Tibial artery (tissue), 4 donors: ENCODE measurements around the gene RARRES1.

Experiments
- DNase-seq, 2 donors: peaks; one replicate each; pipeline ENCODE4 v3.0.0-alpha.2; 2019
- H3K27ac ChIP-seq, 2 donors: fragments of 200-600 bp; sonication (generic) in 1 of 2; 1 replicate in 1 of 2; 2 replicates in 1 of 2; pipeline ENCODE4 v1.5.1; 2018 to 2019; ENCODE audit warnings: mild to moderate bottlenecking in 1 of 2
- H3K27me3 ChIP-seq, 2 donors: fragments of 200-600 bp; sonication (generic) in 1 of 2; one replicate each; pipeline versions ENCODE4 v1.5.1 to v1.6.0; 2016 to 2019
- H3K36me3 ChIP-seq, 3 donors: fragments of 200-600 bp; sonication (generic) in 2 of 3; one replicate each; pipeline ENCODE4 v1.5.1; 2016 to 2019; ENCODE audit warnings: mild to moderate bottlenecking in 2 of 3
- H3K4me1 ChIP-seq, 4 donors: fragments of 200-600 bp; sonication (generic) in 2 of 4; 1 replicate in 3 of 4; 2 replicates in 1 of 4; pipeline ENCODE4 v1.5.1; 2016 to 2019
- H3K4me3 ChIP-seq, 2 donors: fragments of 200-600 bp; sonication (generic) in 1 of 2; 1 replicate in 1 of 2; 2 replicates in 1 of 2; pipeline ENCODE4 v1.5.1; 2018 to 2019; ENCODE audit warnings: mild to moderate bottlenecking in 2 of 2
- H3K9me3 ChIP-seq, 3 donors: fragments of 200-600 bp; sonication (generic) in 1 of 3; one replicate each; pipeline ENCODE4 v1.5.1; 2016 to 2019
- CTCF ChIP-seq, 2 experiments: fragments of 200-600 bp in 1 of 2; fragments of 450-650 bp in 1 of 2; IDR thresholded peaks; one replicate each; pipeline ENCODE4 v1.5.1; 2017 to 2019; ENCODE audit warnings: antibody characterized with exemption in 2 of 2, mild to moderate bottlenecking in 1 of 2, moderate library complexity in 1 of 2
- intact Hi-C: fragments of 100-400 bp; cut with DNase I; formaldehyde crosslinking; loops from one replicate; pipeline ENCODE4 v1.15.0; 2023; ENCODE audit warnings: low total_unique reads

RARRES1 gene

GRCh38 chr3:158737976-158738615, 5.8 kb upstream of the RARRES1 start:
- no peaks in the 10 kb centered on the region for H3K27me3 ChIP-seq
- peaks cover 0 to 20% (median 13%) of the 10 kb centered on the region in 3 donors for H3K36me3 ChIP-seq
- peaks cover 0 to 14% (median 0%) of the 10 kb centered on the region in 4 donors for H3K4me1 ChIP-seq
- intact Hi-C loops, result loop anchor here (10.0 kb wide), 1 partner anchor 163 kb away; the partner anchor contains the start of gene MLF1
- H3K27ac ChIP-seq, result no peak overlapping the region
- DNase-seq, result no peak
- peaks cover 0 to 7% (median 0%) of the 10 kb centered on the region in 3 donors for H3K9me3 ChIP-seq
- TF ChIP-seq CTCF (IDR thresholded peaks at IDR 0.05), result no peak
- no peak overlapping the region for H3K4me3 ChIP-seq

GRCh38 chr3:158737410-158737809, 5.2 kb upstream of the RARRES1 start:
- Histone ChIP-seq H3K27me3 (no peaks in the 10 kb centered on the region), H3K4me1 (peaks cover 0 to 18% (median 3%) of the 10 kb centered on the region in 4 donors), H3K27ac (no peak overlapping the region), H3K9me3 (peaks cover 0 to 7% (median 0%) of the 10 kb centered on the region in 3 donors), H3K4me3 (no peak overlapping the region), H3K36me3 (peaks cover 0 to 16% (median 10%) of the 10 kb centered on the region in 3 donors)
- DNase-seq, result no peak
- intact Hi-C loops, result loop anchor here (10.0 kb wide), 1 partner anchor 163 kb away; the partner anchor contains the start of gene MLF1
- no peak for TF ChIP-seq CTCF (IDR thresholded peaks at IDR 0.05)

GRCh38 chr3:158735296-158736033, 3.2 kb upstream of the RARRES1 start:
- no peak for TF ChIP-seq CTCF (IDR thresholded peaks at IDR 0.05)
- no peak for DNase-seq
- intact Hi-C loops, result loop anchor here (10.0 kb wide), 1 partner anchor 161 kb away; the partner anchor contains the start of gene MLF1
- Histone ChIP-seq H3K4me1 (peaks cover 0 to 32% (median 11%) of the 10 kb centered on the region in 4 donors), H3K4me3 (no peak overlapping the region), H3K27ac (no peak overlapping the region), H3K9me3 (peaks cover 0 to 7% (median 0%) of the 10 kb centered on the region in 3 donors), H3K36me3 (no peaks in the 10 kb centered on the region), H3K27me3 (no peaks in the 10 kb centered on the region)

GRCh38 chr3:158733656-158734055, 1.4 kb upstream of the RARRES1 start:
- H3K36me3 ChIP-seq, result no peaks in the 10 kb centered on the region
- DNase-seq, result no peak
- no peak overlapping the region for H3K27ac ChIP-seq
- peaks cover 0 to 7% (median 0%) of the 10 kb centered on the region in 3 donors for H3K9me3 ChIP-seq
- intact Hi-C loops, result loop anchor here (10.0 kb wide), 1 partner anchor 159 kb away; the partner anchor contains the start of gene MLF1
- TF ChIP-seq CTCF (IDR thresholded peaks at IDR 0.05), result no peak
- no peak overlapping the region for H3K4me3 ChIP-seq
- H3K4me1 ChIP-seq, result peaks cover 0 to 32% (median 11%) of the 10 kb centered on the region in 4 donors
- no peaks in the 10 kb centered on the region for H3K27me3 ChIP-seq

- no peaks in the 10 kb centered on the region for H3K27me3 ChIP-seq
- peaks cover 0 to 36% (median 13%) of the 10 kb centered on the region in 4 donors for H3K4me1 ChIP-seq
- no peak for TF ChIP-seq CTCF (IDR thresholded peaks at IDR 0.05)
- H3K4me3 ChIP-seq, result peak overlapping the region; percentile 68 to 82
- H3K9me3 ChIP-seq, result peaks cover 0 to 7% (median 0%) of the 10 kb centered on the region in 3 donors
- H3K27ac ChIP-seq, result peak overlapping the region; percentile 64 to 68
- intact Hi-C loops, result loop anchor here (10.0 kb wide), 1 partner anchor 158 kb away; the partner anchor contains the start of gene MLF1
- no peak for DNase-seq
- no peaks in the 10 kb centered on the region for H3K36me3 ChIP-seq
Measured at GRCh38 chr3:158732856-158733200, 571 bp upstream of the RARRES1 start.
